ENCODE measurements around the gene EBF4. TPM values are rescaled to one million over a fixed set of nuclear protein-coding genes. Genes with fewer than 3 reads are reported as not detected.

Gene EBF4
- total RNA-seq, 1 experiment from 2014 or later, result not detected

GRCh38 chr20:2800521-2801285, 108.1 kb downstream of the EBF4 start, which contains the start of gene CPXM1:
TSS of gene CPXM1 (minus strand) at chr20:2800627. CDS start at chr20:2800572, 55 bp downstream.
- no peak for DNase-seq (ENCODE audit: unreplicated experiment)
- intact Hi-C loops (cut with micrococcal nuclease), result no loop called here
- no TSS peak for BruUV-seq (replicated peaks)
- Mint-ChIP-seq H3K4me1 (ENCODE audit: insufficient read depth, unreplicated experiment) (peaks cover 5% of the 10 kb centered on the region), H3K36me3 (ENCODE audit: insufficient read depth, unreplicated experiment) (no peaks in the 10 kb centered on the region), H3K27me3 (ENCODE audit: insufficient read depth, unreplicated experiment) (peaks cover 49% of the 10 kb centered on the region), H3K27ac (ENCODE audit: low read depth, unreplicated experiment) (no peak within 1 kb of the TSS), H3K4me3 (ENCODE audit: unreplicated experiment) (no peak within 1 kb of the TSS), H3K9me3 (ENCODE audit: unreplicated experiment) (no peaks in the 10 kb centered on the region)
- ChIA-PET POLR2A (no interaction called here), CTCF (no interaction called here)
- no peak for TF ChIP-seq CTCF (IDR thresholded peaks at IDR 0.05; ENCODE audit: unreplicated experiment)

GRCh38 chr20:2801286-2801728, 108.7 kb downstream of the EBF4 start:
- CTCF ChIA-PET, result no interaction called here
- H3K9me3 Mint-ChIP-seq (ENCODE audit: unreplicated experiment), result no peaks in the 10 kb centered on the region
- H3K36me3 Mint-ChIP-seq (ENCODE audit: insufficient read depth, unreplicated experiment), result no peaks in the 10 kb centered on the region
- no peak for TF ChIP-seq CTCF (IDR thresholded peaks at IDR 0.05; ENCODE audit: unreplicated experiment)
- POLR2A ChIA-PET, result no interaction called here
- BruUV-seq (replicated peaks), result no TSS peak
- no peak for DNase-seq (ENCODE audit: unreplicated experiment)
- peaks cover 5% of the 10 kb centered on the region for H3K4me1 Mint-ChIP-seq (ENCODE audit: insufficient read depth, unreplicated experiment)
- peaks cover 55% of the 10 kb centered on the region for H3K27me3 Mint-ChIP-seq (ENCODE audit: insufficient read depth, unreplicated experiment)
- intact Hi-C loops (cut with micrococcal nuclease), result no loop called here
- no peak overlapping the region for H3K4me3 Mint-ChIP-seq (ENCODE audit: unreplicated experiment)
- no peak overlapping the region for H3K27ac Mint-ChIP-seq (ENCODE audit: low read depth, unreplicated experiment)

GRCh38 chr20:2804041-2804828, 111.7 kb downstream of the EBF4 start:
- no TSS peak for BruUV-seq (replicated peaks)
- H3K27me3 Mint-ChIP-seq (ENCODE audit: insufficient read depth, unreplicated experiment), result peaks cover 51% of the 10 kb centered on the region
- POLR2A ChIA-PET, result no interaction called here

More at GRCh38 chr20:2804041-2804828, 111.7 kb downstream of the EBF4 start:
- no peak for DNase-seq (ENCODE audit: unreplicated experiment)
- CTCF ChIA-PET, result interaction anchor here (0.6 kb wide), 1 partner anchor 225 kb away, joined by 3 read pairs; no protein-coding TSS in a partner anchor
- Mint-ChIP-seq H3K9me3 (ENCODE audit: unreplicated experiment) (no peaks in the 10 kb centered on the region), H3K4me3 (ENCODE audit: unreplicated experiment) (no peak overlapping the region), H3K36me3 (ENCODE audit: insufficient read depth, unreplicated experiment) (no peaks in the 10 kb centered on the region), H3K27ac (ENCODE audit: low read depth, unreplicated experiment) (no peak overlapping the region), H3K4me1 (ENCODE audit: insufficient read depth, unreplicated experiment) (peaks cover 5% of the 10 kb centered on the region)
- intact Hi-C loops (cut with micrococcal nuclease), result no loop called here
- TF ChIP-seq CTCF (IDR thresholded peaks at IDR 0.05; ENCODE audit: unreplicated experiment), result no peak

Measured in MCF 10A (cell line).